Thoracic aorta (tissue), 2 donors: ENCODE measurements around the gene NBDY. TPM values are rescaled to one million over a fixed set of nuclear protein-coding genes. Genes with fewer than 3 reads are reported as not detected.
A peak's percentile ranks its signal among the peaks of the same experiment; 100 is the strongest.

Experiments used
- ATAC-seq: fragments of 150-250 bp; one replicate; pipeline ENCODE4 v1.8.0; 2017; ENCODE audit warnings: low read depth; ENCODE audit not compliant: insufficient number of reproducible peaks, low FRiP score
- DNase-seq: peaks from one replicate; pipeline ENCODE4 v3.0.0-alpha.2; 2020; ENCODE audit warnings: low spot score
- H3K27ac ChIP-seq, 2 donors: fragments of 200-600 bp; sonication (generic); 1 replicate in 1 of 2; 2 replicates in 1 of 2; pipeline ENCODE4 v1.5.1; 2016; ENCODE audit warnings: mild to moderate bottlenecking in 2 of 2, moderate library complexity in 2 of 2
- H3K27me3 ChIP-seq: fragments of 200-600 bp; sonication (generic); replicated peaks from 2 replicates; pipeline ENCODE4 v1.6.0; 2016; ENCODE audit warnings: mild to moderate bottlenecking; ENCODE audit not compliant: insufficient read depth
- H3K36me3 ChIP-seq: fragments of 200-600 bp; sonication (generic); one replicate; pipeline ENCODE4 v1.5.1; 2016
- H3K4me1 ChIP-seq, 2 donors: fragments of 200-600 bp; sonication (generic); 1 replicate in 1 of 2; 2 replicates in 1 of 2; pipeline versions ENCODE4 v1.5.1 to v1.6.0; 2016; ENCODE audit warnings: low read depth in 2 of 2, mild to moderate bottlenecking in 1 of 2; ENCODE audit not compliant: control insufficient read depth in 1 of 2
- H3K4me3 ChIP-seq: fragments of 200-600 bp; sonication (generic); 2 replicates; pipeline ENCODE4 v1.5.1; 2016; ENCODE audit warnings: mild to moderate bottlenecking
- H3K9me3 ChIP-seq: fragments of 200-600 bp; sonication (generic); 2 replicates; pipeline ENCODE4 v1.5.1; 2016
- CTCF ChIP-seq: fragments of 200-600 bp; sonication (generic); IDR thresholded peaks from one replicate; pipeline ENCODE4 v1.5.1; 2019; ENCODE audit warnings: antibody characterized with exemption
- total RNA-seq, 2 donors: library from RNA; depleted of rRNA; stranded (reverse); fragments of >200 nt; gene quantifications; one replicate each; pipeline versions ENCODE4 v1.1.0 to v1.2.3, GENCODE V29; 2016

NBDY gene
- total RNA-seq, 2 donors from 2014 or later = 8.3 to 12.0 TPM

GRCh38 chrX:56812515-56813105 lies 83.6 kb downstream of the NBDY start:
- DNase-seq (no peak), ATAC-seq (no peak)
- Histone ChIP-seq H3K4me3 (peak overlapping the region; percentile 26), H3K27ac (no peak overlapping the region), H3K27me3 (no peaks in the 10 kb centered on the region), H3K36me3 (no peaks in the 10 kb centered on the region), H3K4me1 (no peaks in the 10 kb centered on the region), H3K9me3 (no peaks in the 10 kb centered on the region)
- no peak for TF ChIP-seq CTCF

- Histone ChIP-seq H3K4me1 (no peaks in the 10 kb centered on the region), H3K9me3 (no peaks in the 10 kb centered on the region), H3K4me3 (no peak overlapping the region), H3K27ac (no peak overlapping the region), H3K36me3 (no peaks in the 10 kb centered on the region), H3K27me3 (no peaks in the 10 kb centered on the region)
- no peak for DNase-seq
- no peak for ATAC-seq
- no peak for TF ChIP-seq CTCF
These were observed 84.3 kb downstream of the NBDY start for GRCh38 chrX:56813318-56813837.

- Histone ChIP-seq H3K9me3 (no peaks in the 10 kb centered on the region), H3K4me1 (no peaks in the 10 kb centered on the region), H3K27ac (no peak overlapping the region), H3K27me3 (no peaks in the 10 kb centered on the region), H3K4me3 (no peak overlapping the region), H3K36me3 (no peaks in the 10 kb centered on the region)
- DNase-seq (no peak), ATAC-seq (no peak)
- no peak for TF ChIP-seq CTCF
These were observed 88.1 kb downstream of the NBDY start for GRCh38 chrX:56817179-56817578.

GRCh38 chrX:56826020-56826419 lies 97.0 kb downstream of the NBDY start:
- no peak for DNase-seq
- no peaks in the 10 kb centered on the region for H3K27me3 ChIP-seq
- no peaks in the 10 kb centered on the region for H3K36me3 ChIP-seq
- ATAC-seq = no peak
- no peak overlapping the region for H3K4me3 ChIP-seq
- H3K4me1 ChIP-seq = no peaks in the 10 kb centered on the region
- no peaks in the 10 kb centered on the region for H3K9me3 ChIP-seq
- TF ChIP-seq CTCF = no peak
- no peak overlapping the region for H3K27ac ChIP-seq

- Histone ChIP-seq H3K9me3 (no peaks in the 10 kb centered on the region), H3K36me3 (no peaks in the 10 kb centered on the region), H3K4me1 (no peaks in the 10 kb centered on the region), H3K27me3 (no peaks in the 10 kb centered on the region), H3K27ac (no peak overlapping the region), H3K4me3 (no peak overlapping the region)
- TF ChIP-seq CTCF = no peak
- ATAC-seq (no peak), DNase-seq (no peak)
These were observed 104.6 kb downstream of the NBDY start for GRCh38 chrX:56833626-56834025.
